ENCODE results near the gene APOC4.

DNA sequence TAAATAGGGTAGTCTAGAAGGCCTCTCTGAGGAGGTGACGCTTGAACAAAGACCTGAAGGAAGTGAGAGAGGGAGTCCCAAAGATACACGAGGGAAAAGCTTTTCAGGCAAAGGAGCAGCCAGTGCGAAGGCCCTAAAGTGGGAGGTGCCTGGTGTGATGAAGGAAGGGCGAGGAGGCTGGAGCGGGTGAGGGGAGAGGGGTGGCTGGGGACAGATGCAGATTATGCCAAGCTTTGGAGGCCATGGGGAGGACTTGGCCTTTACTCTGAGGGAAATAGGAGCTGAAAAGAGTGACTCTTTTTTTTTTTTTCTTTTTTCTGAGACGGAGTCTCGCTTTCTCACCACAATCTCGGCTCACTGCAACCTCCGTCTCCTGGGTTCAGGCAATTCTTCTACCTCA lies 16.1 kb downstream of the APOC4 start:
- TF ChIP-seq, protein P1, sequence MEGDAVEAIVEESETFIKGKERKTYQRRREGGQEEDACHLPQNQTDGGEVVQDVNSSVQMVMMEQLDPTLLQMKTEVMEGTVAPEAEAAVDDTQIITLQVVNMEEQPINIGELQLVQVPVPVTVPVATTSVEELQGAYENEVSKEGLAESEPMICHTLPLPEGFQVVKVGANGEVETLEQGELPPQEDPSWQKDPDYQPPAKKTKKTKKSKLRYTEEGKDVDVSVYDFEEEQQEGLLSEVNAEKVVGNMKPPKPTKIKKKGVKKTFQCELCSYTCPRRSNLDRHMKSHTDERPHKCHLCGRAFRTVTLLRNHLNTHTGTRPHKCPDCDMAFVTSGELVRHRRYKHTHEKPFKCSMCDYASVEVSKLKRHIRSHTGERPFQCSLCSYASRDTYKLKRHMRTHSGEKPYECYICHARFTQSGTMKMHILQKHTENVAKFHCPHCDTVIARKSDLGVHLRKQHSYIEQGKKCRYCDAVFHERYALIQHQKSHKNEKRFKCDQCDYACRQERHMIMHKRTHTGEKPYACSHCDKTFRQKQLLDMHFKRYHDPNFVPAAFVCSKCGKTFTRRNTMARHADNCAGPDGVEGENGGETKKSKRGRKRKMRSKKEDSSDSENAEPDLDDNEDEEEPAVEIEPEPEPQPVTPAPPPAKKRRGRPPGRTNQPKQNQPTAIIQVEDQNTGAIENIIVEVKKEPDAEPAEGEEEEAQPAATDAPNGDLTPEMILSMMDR (tag by site-specific recombination; IDR thresholded peaks at IDR 0.05), result no peak
- TF ChIP-seq ZNF514 (tag by site-specific recombination; IDR thresholded peaks at IDR 0.05), result no peak
- TF ChIP-seq, protein P2, sequence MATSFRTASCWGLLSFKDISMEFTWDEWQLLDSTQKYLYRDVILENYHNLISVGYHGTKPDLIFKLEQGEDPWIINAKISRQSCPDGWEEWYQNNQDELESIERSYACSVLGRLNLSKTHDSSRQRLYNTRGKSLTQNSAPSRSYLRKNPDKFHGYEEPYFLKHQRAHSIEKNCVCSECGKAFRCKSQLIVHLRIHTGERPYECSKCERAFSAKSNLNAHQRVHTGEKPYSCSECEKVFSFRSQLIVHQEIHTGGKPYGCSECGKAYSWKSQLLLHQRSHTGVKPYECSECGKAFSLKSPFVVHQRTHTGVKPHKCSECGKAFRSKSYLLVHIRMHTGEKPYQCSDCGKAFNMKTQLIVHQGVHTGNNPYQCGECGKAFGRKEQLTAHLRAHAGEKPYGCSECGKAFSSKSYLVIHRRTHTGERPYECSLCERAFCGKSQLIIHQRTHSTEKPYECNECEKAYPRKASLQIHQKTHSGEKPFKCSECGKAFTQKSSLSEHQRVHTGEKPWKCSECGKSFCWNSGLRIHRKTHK (tag by site-specific recombination; IDR thresholded peaks at IDR 0.05), result no peak
- TF ChIP-seq KLF1 (tag by site-specific recombination; IDR thresholded peaks at IDR 0.05), result no peak
- no peak for TF ChIP-seq ZNF302 (tag by site-specific recombination; IDR thresholded peaks at IDR 0.05; ENCODE audit: low read depth)
- TF ChIP-seq ZIC2 (tag by site-specific recombination; IDR thresholded peaks at IDR 0.05), result no peak
- TF ChIP-seq, protein P3, sequence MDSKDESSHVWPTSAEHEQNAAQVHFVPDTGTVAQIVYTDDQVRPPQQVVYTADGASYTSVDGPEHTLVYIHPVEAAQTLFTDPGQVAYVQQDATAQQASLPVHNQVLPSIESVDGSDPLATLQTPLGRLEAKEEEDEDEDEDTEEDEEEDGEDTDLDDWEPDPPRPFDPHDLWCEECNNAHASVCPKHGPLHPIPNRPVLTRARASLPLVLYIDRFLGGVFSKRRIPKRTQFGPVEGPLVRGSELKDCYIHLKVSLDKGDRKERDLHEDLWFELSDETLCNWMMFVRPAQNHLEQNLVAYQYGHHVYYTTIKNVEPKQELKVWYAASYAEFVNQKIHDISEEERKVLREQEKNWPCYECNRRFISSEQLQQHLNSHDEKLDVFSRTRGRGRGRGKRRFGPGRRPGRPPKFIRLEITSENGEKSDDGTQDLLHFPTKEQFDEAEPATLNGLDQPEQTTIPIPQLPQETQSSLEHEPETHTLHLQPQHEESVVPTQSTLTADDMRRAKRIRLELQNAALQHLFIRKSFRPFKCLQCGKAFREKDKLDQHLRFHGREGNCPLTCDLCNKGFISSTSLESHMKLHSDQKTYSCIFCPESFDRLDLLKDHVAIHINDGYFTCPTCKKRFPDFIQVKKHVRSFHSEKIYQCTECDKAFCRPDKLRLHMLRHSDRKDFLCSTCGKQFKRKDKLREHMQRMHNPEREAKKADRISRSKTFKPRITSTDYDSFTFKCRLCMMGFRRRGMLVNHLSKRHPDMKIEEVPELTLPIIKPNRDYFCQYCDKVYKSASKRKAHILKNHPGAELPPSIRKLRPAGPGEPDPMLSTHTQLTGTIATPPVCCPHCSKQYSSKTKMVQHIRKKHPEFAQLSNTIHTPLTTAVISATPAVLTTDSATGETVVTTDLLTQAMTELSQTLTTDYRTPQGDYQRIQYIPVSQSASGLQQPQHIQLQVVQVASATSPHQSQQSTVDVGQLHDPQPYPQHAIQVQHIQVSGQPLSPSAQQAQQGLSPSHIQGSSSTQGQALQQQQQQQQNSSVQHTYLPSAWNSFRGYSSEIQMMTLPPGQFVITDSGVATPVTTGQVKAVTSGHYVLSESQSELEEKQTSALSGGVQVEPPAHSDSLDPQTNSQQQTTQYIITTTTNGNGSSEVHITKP (tag by site-specific recombination; IDR thresholded peaks at IDR 0.05), result no peak
- no peak for TF ChIP-seq ZNF274 (IDR thresholded peaks at IDR 0.05; ENCODE audit: low read length)
- TF ChIP-seq ZNF274 (tag by site-specific recombination; IDR thresholded peaks at IDR 0.05; ENCODE audit: borderline replicate concordance), result no peak
- TF ChIP-seq HOXA7 (CRISPR knock-in tag; IDR thresholded peaks at IDR 0.05; ENCODE audit: borderline replicate concordance), result no peak
- no peak for TF ChIP-seq ZNF354C (tag by site-specific recombination; IDR thresholded peaks at IDR 0.05; ENCODE audit: borderline replicate concordance, low read depth)
- no peak for TF ChIP-seq ZNF423 (tag by site-specific recombination; IDR thresholded peaks at IDR 0.05)
- no peak for TF ChIP-seq ZNF133 (tag by site-specific recombination; IDR thresholded peaks at IDR 0.05)
- TF ChIP-seq, protein P4, sequence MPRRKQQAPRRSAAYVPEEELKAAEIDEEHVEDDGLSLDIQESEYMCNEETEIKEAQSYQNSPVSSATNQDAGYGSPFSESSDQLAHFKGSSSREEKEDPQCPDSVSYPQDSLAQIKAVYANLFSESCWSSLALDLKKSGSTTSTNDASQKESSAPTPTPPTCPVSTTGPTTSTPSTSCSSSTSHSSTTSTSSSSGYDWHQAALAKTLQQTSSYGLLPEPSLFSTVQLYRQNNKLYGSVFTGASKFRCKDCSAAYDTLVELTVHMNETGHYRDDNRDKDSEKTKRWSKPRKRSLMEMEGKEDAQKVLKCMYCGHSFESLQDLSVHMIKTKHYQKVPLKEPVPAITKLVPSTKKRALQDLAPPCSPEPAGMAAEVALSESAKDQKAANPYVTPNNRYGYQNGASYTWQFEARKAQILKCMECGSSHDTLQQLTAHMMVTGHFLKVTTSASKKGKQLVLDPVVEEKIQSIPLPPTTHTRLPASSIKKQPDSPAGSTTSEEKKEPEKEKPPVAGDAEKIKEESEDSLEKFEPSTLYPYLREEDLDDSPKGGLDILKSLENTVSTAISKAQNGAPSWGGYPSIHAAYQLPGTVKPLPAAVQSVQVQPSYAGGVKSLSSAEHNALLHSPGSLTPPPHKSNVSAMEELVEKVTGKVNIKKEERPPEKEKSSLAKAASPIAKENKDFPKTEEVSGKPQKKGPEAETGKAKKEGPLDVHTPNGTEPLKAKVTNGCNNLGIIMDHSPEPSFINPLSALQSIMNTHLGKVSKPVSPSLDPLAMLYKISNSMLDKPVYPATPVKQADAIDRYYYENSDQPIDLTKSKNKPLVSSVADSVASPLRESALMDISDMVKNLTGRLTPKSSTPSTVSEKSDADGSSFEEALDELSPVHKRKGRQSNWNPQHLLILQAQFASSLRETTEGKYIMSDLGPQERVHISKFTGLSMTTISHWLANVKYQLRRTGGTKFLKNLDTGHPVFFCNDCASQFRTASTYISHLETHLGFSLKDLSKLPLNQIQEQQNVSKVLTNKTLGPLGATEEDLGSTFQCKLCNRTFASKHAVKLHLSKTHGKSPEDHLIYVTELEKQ (tag by site-specific recombination; IDR thresholded peaks at IDR 0.05; ENCODE audit: borderline replicate concordance), result no peak
